Caco-2 (cell line): ENCODE data around the gene FANCI. TPM values are rescaled to one million over a fixed set of nuclear protein-coding genes. Genes with fewer than 3 reads are reported as not detected.

Experiments
- BruUV-seq: library from RNA; stranded (reverse); fragments of 400-500 nt; replicated peaks from 2 replicates; lab custom pipeline; 2021; lab: Mats Ljungman, UMichigan
- CTCF ChIA-PET: fragments of 300-600 bp; sonication (Branson Sonifier 250); formaldehyde crosslinking; loops from one replicate; lab custom pipeline; 2022; ENCODE audit warnings: antibody characterized with exemption; lab: Charles Lee
- POLR2A ChIA-PET: fragments of 300-600 bp; sonication (Branson Sonifier 250); formaldehyde crosslinking; loops from one replicate; lab custom pipeline; 2022; ENCODE audit warnings: antibody characterized with exemption; lab: Charles Lee
- DNase-seq, 2 experiments: peaks; one replicate each; pipeline versions ENCODE4 v3.0.0 to v3.0.0-alpha.2; 2020 to 2022
- H3K27me3 ChIP-seq: replicated peaks from 2 replicates; pipeline ENCODE4 v1.6.0; 2011; ENCODE audit warnings: low read length; ENCODE audit not compliant: control insufficient read depth, insufficient read depth
- H3K36me3 ChIP-seq: 2 replicates; pipeline ENCODE4 v1.5.1; 2011; ENCODE audit warnings: low read length; ENCODE audit not compliant: control insufficient read depth, insufficient read depth
- H3K4me1 ChIP-seq: fragments of 250-450 bp; sonication (Bioruptor Pico); 2 replicates; pipeline ENCODE4 v1.5.1; 2020; ENCODE audit warnings: mild to moderate bottlenecking
- H3K4me3 ChIP-seq: 2 replicates; pipeline ENCODE4 v1.5.1; 2011; ENCODE audit warnings: low read depth, mild to moderate bottlenecking, control low read depth, low read length
- H3K9me3 ChIP-seq: fragments of 250-450 bp; sonication (Bioruptor Pico); 2 replicates; pipeline ENCODE4 v1.5.1; 2020; ENCODE audit warnings: mild to moderate bottlenecking, moderate library complexity
- H3K27ac Mint-ChIP-seq: one replicate; pipeline ENCODE4 v1.8.0; 2022; ENCODE audit warnings: mixed read lengths; ENCODE audit not compliant: unreplicated experiment
- H3K27me3 Mint-ChIP-seq: one replicate; pipeline ENCODE4 v1.8.0; 2022; ENCODE audit warnings: mixed read lengths; ENCODE audit not compliant: insufficient read depth, unreplicated experiment
- H3K36me3 Mint-ChIP-seq: one replicate; pipeline ENCODE4 v1.8.0; 2022; ENCODE audit warnings: mild to moderate bottlenecking, mixed read lengths; ENCODE audit not compliant: insufficient read depth, unreplicated experiment
- H3K4me1 Mint-ChIP-seq: one replicate; pipeline ENCODE4 v1.8.0; 2022; ENCODE audit warnings: low read depth, mixed read lengths; ENCODE audit not compliant: unreplicated experiment
- H3K4me3 Mint-ChIP-seq: one replicate; pipeline ENCODE4 v1.8.0; 2022; ENCODE audit warnings: mild to moderate bottlenecking, moderate library complexity, mixed read lengths; ENCODE audit not compliant: unreplicated experiment
- H3K9me3 Mint-ChIP-seq: one replicate; pipeline ENCODE4 v1.8.0; 2022; ENCODE audit warnings: mixed read lengths; ENCODE audit not compliant: unreplicated experiment
- CTCF ChIP-seq, 2 experiments: fragments of 200-600 bp in 1 of 2; IDR thresholded peaks; 1 replicate in 1 of 2; 2 replicates in 1 of 2; pipeline versions ENCODE4 v1.5.1 to v1.8.0; 2011 to 2022; ENCODE audit warnings: antibody characterized with exemption in 1 of 2, control low read depth in 1 of 2, inconsistent platforms in 1 of 2, low read depth in 1 of 2, low read length in 1 of 2, mild to moderate bottlenecking in 1 of 2, moderate library complexity in 1 of 2; ENCODE audit not compliant: insufficient read depth in 1 of 2, severe bottlenecking in 1 of 2, unreplicated experiment in 1 of 2
- intact Hi-C: fragments of 100-400 bp; cut with micrococcal nuclease; formaldehyde crosslinking; loops from one replicate; pipeline ENCODE4 v1.10.0; 2022; ENCODE audit not compliant: unreplicated experiment
- total RNA-seq: library from RNA; stranded (reverse); gene quantifications from 2 replicates; pipeline ENCODE4 v1.2.3, GENCODE V29; 2022

The FANCI gene
- total RNA-seq, 1 experiment from 2014 or later, result 94.2 TPM

GRCh38 chr15:89198196-89198595, 45.6 kb upstream of the FANCI start:
- Mint-ChIP-seq H3K36me3 (peaks cover 24% of the 10 kb centered on the region), H3K27me3 (no peaks in the 10 kb centered on the region), H3K9me3 (no peaks in the 10 kb centered on the region), H3K4me1 (no peaks in the 10 kb centered on the region), H3K27ac (no peak overlapping the region), H3K4me3 (no peak overlapping the region)
- TF ChIP-seq CTCF (IDR thresholded peaks at IDR 0.05; ENCODE audit: insufficient read depth in 1 of 2, low read depth in 1 of 2, low read length in 1 of 2, severe bottlenecking in 1 of 2, unreplicated experiment in 1 of 2), result no peak
- H3K36me3 ChIP-seq, result peaks cover under 1% of the 10 kb centered on the region
- H3K27me3 ChIP-seq, result no peaks in the 10 kb centered on the region
- no peaks in the 10 kb centered on the region for H3K4me1 ChIP-seq
- CTCF ChIA-PET, result no interaction called here
- BruUV-seq, result no TSS peak
- no peaks in the 10 kb centered on the region for H3K9me3 ChIP-seq
- no peak for DNase-seq
- POLR2A ChIA-PET, result no interaction called here
- no peak overlapping the region for H3K4me3 ChIP-seq
- intact Hi-C loops, result no loop called here

DNA sequence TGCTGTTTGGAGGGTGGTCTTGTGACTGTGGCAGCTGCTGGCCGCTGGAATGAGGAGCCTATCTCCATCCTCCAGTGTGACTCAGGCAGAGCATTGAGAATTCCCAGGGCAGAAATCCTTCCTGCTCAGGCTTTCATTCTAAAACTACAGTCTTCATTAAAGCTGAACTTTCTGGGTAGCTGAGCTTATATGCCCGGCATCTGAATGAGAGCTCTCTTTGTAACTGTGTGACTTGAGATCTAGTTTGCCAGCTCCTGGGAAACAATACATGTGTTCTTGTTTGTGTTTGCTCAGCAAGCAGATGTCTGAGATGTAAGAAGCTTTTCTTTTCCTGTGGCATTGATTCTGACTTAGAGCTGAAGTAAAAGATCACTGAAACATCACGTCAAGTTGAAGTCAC, 44.8 kb upstream of the FANCI start:
- CTCF ChIA-PET, result no interaction called here
- H3K4me1 Mint-ChIP-seq, result no peaks in the 10 kb centered on the region
- TF ChIP-seq CTCF (IDR thresholded peaks at IDR 0.05; ENCODE audit: insufficient read depth in 1 of 2, low read depth in 1 of 2, low read length in 1 of 2, severe bottlenecking in 1 of 2, unreplicated experiment in 1 of 2), result no peak
- intact Hi-C loops, result no loop called here
- no TSS peak for BruUV-seq
- no peak for DNase-seq
- no peak overlapping the region for H3K4me3 ChIP-seq
- no peaks in the 10 kb centered on the region for H3K9me3 Mint-ChIP-seq
- H3K27ac Mint-ChIP-seq, result no peak overlapping the region
- H3K36me3 Mint-ChIP-seq, result peaks cover 17% of the 10 kb centered on the region
- H3K27me3 ChIP-seq, result no peaks in the 10 kb centered on the region
- POLR2A ChIA-PET, result no interaction called here
- H3K36me3 ChIP-seq, result no peaks in the 10 kb centered on the region; the same call in 1 of the 2 replicates
- no peaks in the 10 kb centered on the region for H3K4me1 ChIP-seq
- no peak overlapping the region for H3K4me3 Mint-ChIP-seq
- H3K9me3 ChIP-seq, result no peaks in the 10 kb centered on the region
- no peaks in the 10 kb centered on the region for H3K27me3 Mint-ChIP-seq

- H3K27ac Mint-ChIP-seq, result no peak overlapping the region
- ChIA-PET CTCF (interaction anchor here (1.0 to 1.2 kb wide), 2 partner anchors 22 to 165 kb away, joined by 3 to 5 read pairs; no protein-coding TSS in a partner anchor), POLR2A (no interaction called here)
- no peak overlapping the region for H3K4me3 Mint-ChIP-seq
- Histone ChIP-seq H3K27me3 (no peaks in the 10 kb centered on the region), H3K4me3 (no peak overlapping the region), H3K9me3 (no peaks in the 10 kb centered on the region), H3K4me1 (no peaks in the 10 kb centered on the region), H3K36me3 (no peaks in the 10 kb centered on the region; the same call in 1 of the 2 replicates)
- H3K27me3 Mint-ChIP-seq, result no peaks in the 10 kb centered on the region
- no peaks in the 10 kb centered on the region for H3K4me1 Mint-ChIP-seq
- no peak for TF ChIP-seq CTCF (IDR thresholded peaks at IDR 0.05; ENCODE audit: insufficient read depth in 1 of 2, low read depth in 1 of 2, low read length in 1 of 2, severe bottlenecking in 1 of 2, unreplicated experiment in 1 of 2)
- no peaks in the 10 kb centered on the region for H3K9me3 Mint-ChIP-seq
- H3K36me3 Mint-ChIP-seq, result peaks cover 17% of the 10 kb centered on the region
- no peak for DNase-seq
- no TSS peak for BruUV-seq
- intact Hi-C loops, result no loop called here
Measured at GRCh38 chr15:89199746-89200145, 44.0 kb upstream of the FANCI start.
